Measurements from ENCODE around the gene DYNC2H1. TPM values are rescaled to one million over a fixed set of nuclear protein-coding genes. Genes with fewer than 3 reads are reported as not detected.

DYNC2H1 gene
- total and polyA plus RNA-seq, 3 donors from 2014 or later, result 28.7 to 43.1 (median 31.5) TPM

GRCh38 chr11:103327721-103328120, 218.5 kb downstream of the DYNC2H1 start:
- 78 to 83% methylated on average over 4 to 5 of the region's 5 CpGs for WGBS, 2 donors
- intact Hi-C loops (cut with DNase I; ENCODE audit: low total_unique reads), result no loop called here
- no peak for DNase-seq
- TF ChIP-seq POLR2A (IDR thresholded peaks at IDR 0.05) (no peak), CTCF (IDR thresholded peaks at IDR 0.05) (no peak)
- Histone ChIP-seq H3K9me3 (no peaks in the 10 kb centered on the region), H3K4me3 (no peak overlapping the region), H3K4me1 (no peaks in the 10 kb centered on the region), H3K27ac (no peak overlapping the region), H3K36me3 (ENCODE audit: low read depth, missing control alignments) (no peaks in the 10 kb centered on the region), H3K27me3 (no peaks in the 10 kb centered on the region)

- no peak overlapping the region for H3K4me3 ChIP-seq
- no peaks in the 10 kb centered on the region for H3K36me3 ChIP-seq (ENCODE audit: low read depth, missing control alignments)
- intact Hi-C loops (cut with DNase I; ENCODE audit: low total_unique reads), result no loop called here
- TF ChIP-seq CTCF (IDR thresholded peaks at IDR 0.05) (no peak), POLR2A (IDR thresholded peaks at IDR 0.05) (no peak)
- H3K4me1 ChIP-seq, result no peaks in the 10 kb centered on the region
- 69 to 78% methylated on average over 6 of the region's 6 CpGs for WGBS, 2 donors
- DNase-seq, result no peak
- no peaks in the 10 kb centered on the region for H3K27me3 ChIP-seq
- no peak overlapping the region for H3K27ac ChIP-seq
- no peaks in the 10 kb centered on the region for H3K9me3 ChIP-seq
Observed at GRCh38 chr11:103332409-103332808, 223.2 kb downstream of the DYNC2H1 start.

- no peak overlapping the region for H3K27ac ChIP-seq
- intact Hi-C loops (cut with DNase I; ENCODE audit: low total_unique reads), result no loop called here
- H3K4me1 ChIP-seq, result no peaks in the 10 kb centered on the region
- TF ChIP-seq CTCF (IDR thresholded peaks at IDR 0.05), result no peak
- no peak for TF ChIP-seq POLR2A (IDR thresholded peaks at IDR 0.05)
- H3K4me3 ChIP-seq, result no peak overlapping the region
- H3K9me3 ChIP-seq, result no peaks in the 10 kb centered on the region
- H3K36me3 ChIP-seq (ENCODE audit: low read depth, missing control alignments), result no peaks in the 10 kb centered on the region
- WGBS, 2 donors, result 74 to 86% methylated on average over 2 of the region's 2 CpGs
- no peak for DNase-seq
- H3K27me3 ChIP-seq, result no peaks in the 10 kb centered on the region
Observed at GRCh38 chr11:103338621-103339484, 229.6 kb downstream of the DYNC2H1 start.

GRCh38 chr11:103339485-103339857, 230.2 kb downstream of the DYNC2H1 start:
- 73 to 87% methylated on average over 5 to 6 of the region's 6 CpGs for WGBS, 2 donors
- no peaks in the 10 kb centered on the region for H3K4me1 ChIP-seq
- no peak overlapping the region for H3K27ac ChIP-seq
- intact Hi-C loops (cut with DNase I; ENCODE audit: low total_unique reads), result no loop called here
- no peaks in the 10 kb centered on the region for H3K27me3 ChIP-seq
- no peak for DNase-seq
- no peaks in the 10 kb centered on the region for H3K36me3 ChIP-seq (ENCODE audit: low read depth, missing control alignments)
- H3K4me3 ChIP-seq, result no peak overlapping the region
- TF ChIP-seq CTCF (IDR thresholded peaks at IDR 0.05), result no peak
- no peak for TF ChIP-seq POLR2A (IDR thresholded peaks at IDR 0.05)
- no peaks in the 10 kb centered on the region for H3K9me3 ChIP-seq

- WGBS, 2 donors, result 70 to 74% methylated on average over 1 of the region's 1 CpG
- Histone ChIP-seq H3K27me3 (no peaks in the 10 kb centered on the region), H3K36me3 (ENCODE audit: low read depth, missing control alignments) (no peaks in the 10 kb centered on the region), H3K4me1 (no peaks in the 10 kb centered on the region), H3K9me3 (no peaks in the 10 kb centered on the region), H3K27ac (no peak overlapping the region), H3K4me3 (no peak overlapping the region)
- DNase-seq, result no peak
- intact Hi-C loops (cut with DNase I; ENCODE audit: low total_unique reads), result no loop called here
- TF ChIP-seq POLR2A (IDR thresholded peaks at IDR 0.05), result no peak
- TF ChIP-seq CTCF (IDR thresholded peaks at IDR 0.05), result no peak
Observed at GRCh38 chr11:103340956-103341355, 231.7 kb downstream of the DYNC2H1 start.
